VCaP (cell line): Measurements from ENCODE around the gene MGLL.
"Not testable (repeated sequence)": the region's sequence is repeated elsewhere in the genome, so short reads cannot be mapped to it uniquely, and the experiment has no call there.

Experiments
- H3K27ac ChIP-seq: fragments of 450-650 bp; 2 replicates; pipeline ENCODE4 v1.5.1; 2017
- TF ChIP-seq, protein P1 (sequence below): fragments of 450-650 bp; conservative IDR thresholded peaks from 2 replicates; pipeline ENCODE4 v1.5.1; 2017; ENCODE audit warnings: mild to moderate bottlenecking, moderate library complexity

The MGLL gene

DNA sequence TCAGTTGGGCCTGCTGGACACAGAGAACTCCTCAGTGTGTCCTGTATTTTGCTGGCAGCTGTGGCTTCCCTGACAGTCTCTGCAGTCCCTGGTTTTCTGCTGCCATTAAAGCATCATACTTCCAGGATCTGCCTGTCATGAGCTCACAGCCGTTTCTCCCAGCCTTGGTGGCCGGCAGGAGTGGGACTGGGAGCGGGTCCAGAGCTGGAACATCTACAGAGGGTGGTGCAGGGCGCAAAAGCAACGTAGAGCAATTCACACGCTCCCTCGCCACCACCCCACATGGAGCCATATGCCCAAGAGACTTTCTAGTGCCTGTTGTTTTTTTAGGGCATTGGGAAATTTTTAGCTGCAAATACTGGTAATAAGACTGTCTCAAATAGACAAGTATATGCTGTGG, 116.0 kb downstream of the MGLL start:
- TF ChIP-seq, protein P1, sequence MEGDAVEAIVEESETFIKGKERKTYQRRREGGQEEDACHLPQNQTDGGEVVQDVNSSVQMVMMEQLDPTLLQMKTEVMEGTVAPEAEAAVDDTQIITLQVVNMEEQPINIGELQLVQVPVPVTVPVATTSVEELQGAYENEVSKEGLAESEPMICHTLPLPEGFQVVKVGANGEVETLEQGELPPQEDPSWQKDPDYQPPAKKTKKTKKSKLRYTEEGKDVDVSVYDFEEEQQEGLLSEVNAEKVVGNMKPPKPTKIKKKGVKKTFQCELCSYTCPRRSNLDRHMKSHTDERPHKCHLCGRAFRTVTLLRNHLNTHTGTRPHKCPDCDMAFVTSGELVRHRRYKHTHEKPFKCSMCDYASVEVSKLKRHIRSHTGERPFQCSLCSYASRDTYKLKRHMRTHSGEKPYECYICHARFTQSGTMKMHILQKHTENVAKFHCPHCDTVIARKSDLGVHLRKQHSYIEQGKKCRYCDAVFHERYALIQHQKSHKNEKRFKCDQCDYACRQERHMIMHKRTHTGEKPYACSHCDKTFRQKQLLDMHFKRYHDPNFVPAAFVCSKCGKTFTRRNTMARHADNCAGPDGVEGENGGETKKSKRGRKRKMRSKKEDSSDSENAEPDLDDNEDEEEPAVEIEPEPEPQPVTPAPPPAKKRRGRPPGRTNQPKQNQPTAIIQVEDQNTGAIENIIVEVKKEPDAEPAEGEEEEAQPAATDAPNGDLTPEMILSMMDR, result no peak
- no peak overlapping the region for H3K27ac ChIP-seq

DNA sequence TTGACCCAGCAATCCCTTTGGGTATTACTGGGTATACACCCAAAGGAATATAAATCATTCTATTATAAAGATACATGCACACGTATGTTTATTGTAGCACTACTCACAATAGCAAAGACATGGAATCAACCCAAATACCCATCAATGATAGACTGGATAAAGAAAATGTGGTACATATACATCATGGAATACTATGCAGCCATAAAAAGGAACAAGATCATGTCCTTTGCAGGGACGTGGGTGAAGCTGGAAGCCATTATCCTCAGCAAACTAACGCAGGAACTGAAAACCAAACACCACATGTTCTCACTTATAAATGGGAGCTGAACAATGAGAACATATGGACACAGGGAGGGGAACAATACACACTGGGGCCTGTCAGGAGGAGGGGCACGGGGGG, 117.5 kb downstream of the MGLL start:
- not testable (repeated sequence) for H3K27ac ChIP-seq

DNA sequence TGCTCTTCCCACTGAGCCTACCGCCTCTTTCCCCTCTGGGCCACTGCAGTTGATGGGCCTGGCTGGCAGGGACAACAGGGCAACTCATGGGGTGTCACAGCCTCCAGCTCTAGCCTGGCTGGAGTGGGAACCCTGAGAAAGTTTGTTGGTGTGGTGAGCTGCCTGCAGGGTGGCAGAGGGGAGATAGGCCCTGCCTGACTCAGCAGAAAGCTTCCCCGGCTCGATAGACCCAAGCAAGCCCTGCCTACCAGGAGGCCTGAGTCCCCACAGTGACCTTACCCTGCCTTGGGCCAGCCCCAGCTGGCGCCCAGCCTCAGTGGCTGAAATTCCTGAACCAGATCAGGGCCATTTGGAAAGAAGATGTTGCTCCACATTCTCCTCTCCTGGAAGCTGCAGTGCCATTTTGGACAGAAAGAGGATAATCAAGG, 120.2 kb downstream of the MGLL start:
- H3K27ac ChIP-seq, result peak overlapping the region; percentile 98; the same call in 1 of the 2 replicates
- TF ChIP-seq, protein P1, result no peak

DNA sequence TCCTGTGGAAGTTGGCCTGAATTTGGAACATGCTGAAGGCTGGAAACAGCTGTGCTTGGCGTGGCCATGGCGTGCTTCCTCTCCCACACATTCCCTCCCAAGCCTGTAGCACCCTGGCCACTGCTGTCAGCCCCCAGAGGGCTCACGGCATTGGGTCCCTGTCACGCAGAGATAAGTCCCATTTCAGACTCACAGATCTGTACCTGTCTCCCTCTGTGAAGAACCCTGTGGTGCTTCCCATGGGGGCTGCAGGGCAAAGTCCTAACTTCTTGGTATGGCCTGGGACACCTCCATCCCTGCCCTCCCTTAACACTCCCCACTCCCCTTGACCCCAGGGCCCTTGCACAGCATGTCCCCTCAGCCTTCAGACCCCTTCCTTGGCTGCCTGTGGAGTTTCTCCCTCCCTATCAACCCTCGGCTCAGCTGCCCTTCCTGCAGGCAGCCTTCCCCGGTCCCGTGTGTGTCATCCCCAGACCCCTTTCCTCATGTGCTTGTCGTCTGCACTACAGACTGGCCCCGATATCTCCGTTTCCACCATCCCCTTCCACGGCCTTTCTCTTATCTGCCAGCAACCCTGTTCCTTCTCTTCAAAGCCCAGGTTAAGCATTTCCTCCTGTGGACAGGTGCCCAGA, 120.9 kb downstream of the MGLL start:
- H3K27ac ChIP-seq, result peak overlapping the region; percentile 98; the same call in 1 of the 2 replicates
- TF ChIP-seq, protein P1, result no peak

DNA sequence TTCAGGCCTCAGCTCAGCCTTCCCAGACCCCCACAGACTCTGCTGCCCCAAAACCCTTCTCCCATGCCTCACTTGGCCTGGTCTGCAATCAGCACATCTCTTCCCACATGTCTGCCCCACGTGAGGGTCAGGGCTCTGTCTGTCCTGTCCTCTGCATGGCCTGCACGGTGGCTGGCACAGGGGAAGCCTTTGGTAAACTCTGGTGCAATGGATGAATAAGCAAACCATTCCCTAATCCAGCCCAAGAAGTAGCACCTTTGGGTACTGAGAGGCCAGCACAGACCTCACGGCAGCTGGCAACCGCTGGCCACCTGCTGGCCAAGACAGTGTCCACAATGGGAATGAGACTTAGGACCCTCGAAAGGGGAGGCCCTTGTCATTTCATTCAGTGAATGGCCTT, 121.9 kb downstream of the MGLL start:
- peak overlapping the region; percentile 98; the same call in 1 of the 2 replicates for H3K27ac ChIP-seq
- TF ChIP-seq, protein P1, result no peak

DNA sequence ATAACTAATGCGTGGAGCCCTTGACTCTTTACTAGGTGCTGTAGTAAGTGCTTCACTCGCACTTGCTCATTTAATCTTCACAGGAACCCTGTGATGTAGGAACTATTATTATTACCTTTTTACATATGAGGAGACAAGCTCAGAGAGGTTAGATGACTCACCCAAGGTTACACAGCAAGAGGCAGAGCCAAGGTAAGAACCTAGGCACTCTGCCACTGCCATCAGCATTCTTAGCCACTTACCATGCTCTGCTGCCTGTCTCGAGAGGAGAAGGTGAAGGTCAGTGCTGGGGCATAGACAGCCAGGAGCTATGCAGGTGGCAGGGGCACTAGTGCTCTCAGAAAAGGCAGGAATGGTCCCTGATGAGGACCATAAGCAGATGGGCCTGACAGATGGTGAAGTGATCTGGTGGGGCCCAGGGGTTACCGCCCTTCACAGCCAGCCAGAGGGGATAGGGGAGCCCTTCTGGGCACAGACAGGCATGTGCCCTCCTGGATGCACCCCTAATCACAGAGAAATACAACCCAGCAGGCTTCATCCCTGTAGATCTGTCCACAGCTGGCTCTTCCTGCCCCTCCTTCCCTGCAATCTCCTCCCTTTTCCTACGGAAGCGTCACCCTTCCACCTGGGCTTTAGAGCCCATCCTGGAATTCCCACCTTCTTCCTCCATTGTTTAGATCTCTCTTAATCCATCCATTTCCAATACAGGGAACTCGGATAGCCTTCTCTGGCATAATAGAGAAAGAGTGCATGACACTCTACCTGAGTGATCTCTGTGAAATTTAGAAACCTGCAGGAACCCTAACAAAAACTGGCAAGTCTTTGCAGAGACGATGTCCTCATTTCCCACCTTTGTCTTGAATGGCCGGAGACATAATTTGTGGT, 122.7 kb downstream of the MGLL start:
- H3K27ac ChIP-seq, result peak overlapping the region; percentile 98

DNA sequence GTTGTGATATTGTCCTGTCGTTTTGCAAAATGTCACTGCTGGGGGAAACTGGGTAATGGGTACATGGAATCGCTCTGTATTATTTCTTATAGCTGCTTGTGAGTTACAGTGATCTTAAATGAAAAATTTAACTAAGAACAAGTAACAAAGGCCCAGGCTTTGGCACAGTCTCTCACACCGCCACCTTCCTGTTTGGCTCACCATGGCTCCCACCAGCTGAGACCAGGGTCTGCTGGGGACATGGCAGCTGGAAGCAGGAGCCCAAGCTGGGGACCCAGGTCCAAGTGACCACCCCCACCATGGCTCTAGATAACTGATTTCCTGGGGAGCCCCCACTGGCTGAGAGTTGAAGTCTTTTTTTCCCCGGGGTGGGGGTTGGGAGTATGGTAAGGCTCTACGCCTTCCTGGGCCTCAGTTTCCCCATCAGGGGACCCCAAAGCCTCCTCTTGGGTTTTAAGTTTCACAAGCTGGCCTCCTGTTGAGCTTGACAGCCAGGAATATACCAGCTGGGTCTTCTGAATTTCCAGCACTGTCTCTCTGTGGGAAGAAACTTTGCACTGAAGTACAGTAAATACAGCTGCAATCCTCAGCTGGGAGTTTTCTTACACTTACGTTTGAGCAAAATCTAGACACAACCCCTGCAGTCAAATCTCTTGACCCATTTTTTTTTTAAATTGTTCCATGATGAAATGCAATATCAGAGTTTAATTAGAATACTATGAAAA, 123.5 kb downstream of the MGLL start:
- TF ChIP-seq, protein P1, result no peak
- peak overlapping the region; percentile 98 for H3K27ac ChIP-seq

More for the DNA sequence above, 122.7 kb downstream of the MGLL start:
- TF ChIP-seq, protein P1, result no peak
